CD4-positive, alpha-beta T cell (primary cell): ENCODE data around the gene ADAMTS1. TPM values are rescaled to one million over a fixed set of nuclear protein-coding genes. Genes with fewer than 3 reads are reported as not detected.

Experiments used
- ATAC-seq: fragments of 200-7000 bp; cut with Tn5 transposase; one replicate; pipeline ENCODE4 v1.10.0; 2022; ENCODE audit warnings: mild to moderate bottlenecking; ENCODE audit not compliant: poor library complexity
- CTCF ChIA-PET: fragments of 350-600 bp; sonication (Branson Sonifier 250); formaldehyde crosslinking; loops from one replicate; lab custom pipeline; 2021; ENCODE audit warnings: antibody characterized with exemption, inconsistent platforms; lab: Charles Lee
- POLR2A ChIA-PET: fragments of 350-600 bp; sonication (Branson Sonifier 250); formaldehyde crosslinking; loops from one replicate; lab custom pipeline; 2021; ENCODE audit warnings: antibody characterized with exemption, inconsistent platforms; lab: Charles Lee
- DNase-seq, 14 experiments: peaks; one replicate each; pipeline ENCODE4 v3.0.0-alpha.2; 2013 to 2020; ENCODE audit warnings: mixed read lengths in 2 of 14
- H3K27ac ChIP-seq, 2 donors: one replicate each; pipeline versions ENCODE4 v1.5.1 to v1.7.0; 2013; ENCODE audit warnings: low read length in 2 of 2, low read depth in 1 of 2, mild to moderate bottlenecking in 1 of 2
- H3K27me3 ChIP-seq, 2 experiments: 1 replicate in 1 of 2; 2 replicates in 1 of 2; pipeline versions ENCODE4 v1.6.1 to v1.7.0; 2013; ENCODE audit warnings: low read length in 2 of 2, control low read depth in 1 of 2, mild to moderate bottlenecking in 1 of 2, moderate library complexity in 1 of 2; ENCODE audit not compliant: insufficient read depth in 2 of 2, control insufficient read depth in 1 of 2
- H3K36me3 ChIP-seq: one replicate; pipeline ENCODE4 v1.6.1; 2013; ENCODE audit warnings: low read length, control low read depth; ENCODE audit not compliant: insufficient read depth
- H3K4me1 ChIP-seq: one replicate; pipeline ENCODE4 v1.6.1; 2013; ENCODE audit warnings: low read length, control low read depth; ENCODE audit not compliant: insufficient read depth
- H3K4me3 ChIP-seq: one replicate; pipeline ENCODE4 v1.5.1; 2013; ENCODE audit warnings: mild to moderate bottlenecking, low read length, moderate library complexity
- H3K9me3 ChIP-seq, 2 experiments: 1 replicate in 1 of 2; 2 replicates in 1 of 2; pipeline versions ENCODE4 v1.6.1 to v1.7.0; 2013; ENCODE audit warnings: low read length in 2 of 2, mild to moderate bottlenecking in 2 of 2, control low read depth in 1 of 2, moderate library complexity in 1 of 2; ENCODE audit not compliant: control insufficient read depth in 1 of 2, insufficient read depth in 1 of 2
- H3K27ac Mint-ChIP-seq: one replicate; pipeline ENCODE4 v1.8.0; 2020; ENCODE audit warnings: mixed read lengths
- H3K27me3 Mint-ChIP-seq: one replicate; pipeline ENCODE4 v1.8.0; 2021; ENCODE audit warnings: mixed read lengths
- H3K36me3 Mint-ChIP-seq: one replicate; pipeline ENCODE4 v1.8.0; 2021; ENCODE audit warnings: low read depth, mixed read lengths
- H3K4me1 Mint-ChIP-seq: one replicate; pipeline ENCODE4 v1.8.0; 2021; ENCODE audit warnings: low read depth, mixed read lengths
- H3K4me3 Mint-ChIP-seq: one replicate; pipeline ENCODE4 v1.8.0; 2020; ENCODE audit warnings: mild to moderate bottlenecking, mixed read lengths
- H3K9me3 Mint-ChIP-seq: one replicate; pipeline ENCODE4 v1.8.0; 2020; ENCODE audit warnings: mixed read lengths
- intact Hi-C, 2 experiments: fragments of 100-400 bp; cut with DNase I in 1 of 2; cut with micrococcal nuclease in 1 of 2; formaldehyde crosslinking; loops; one replicate each; pipeline versions ENCODE4 v1.15.1 to v1.9.0; 2023 to 2025; cut with DNase I, micrococcal nuclease
- total RNA-seq, 174 experiments: library from RNA in 2 of 174; stranded (reverse) in 2 of 174; gene quantifications; one replicate each; pipeline ENCODE4 v1.2.3 and lab custom pipeline; 2021 to 2026
- TF ChIP-seq, protein P1 (sequence below): fragments of 200-600 bp; IDR thresholded peaks from one replicate; pipeline ENCODE4 v1.8.0; 2022; ENCODE audit warnings: antibody characterized with exemption, mild to moderate bottlenecking

ADAMTS1 gene
- total RNA-seq, 2 experiments from 2014 or later: 0.08 to 0.25 TPM

DNA sequence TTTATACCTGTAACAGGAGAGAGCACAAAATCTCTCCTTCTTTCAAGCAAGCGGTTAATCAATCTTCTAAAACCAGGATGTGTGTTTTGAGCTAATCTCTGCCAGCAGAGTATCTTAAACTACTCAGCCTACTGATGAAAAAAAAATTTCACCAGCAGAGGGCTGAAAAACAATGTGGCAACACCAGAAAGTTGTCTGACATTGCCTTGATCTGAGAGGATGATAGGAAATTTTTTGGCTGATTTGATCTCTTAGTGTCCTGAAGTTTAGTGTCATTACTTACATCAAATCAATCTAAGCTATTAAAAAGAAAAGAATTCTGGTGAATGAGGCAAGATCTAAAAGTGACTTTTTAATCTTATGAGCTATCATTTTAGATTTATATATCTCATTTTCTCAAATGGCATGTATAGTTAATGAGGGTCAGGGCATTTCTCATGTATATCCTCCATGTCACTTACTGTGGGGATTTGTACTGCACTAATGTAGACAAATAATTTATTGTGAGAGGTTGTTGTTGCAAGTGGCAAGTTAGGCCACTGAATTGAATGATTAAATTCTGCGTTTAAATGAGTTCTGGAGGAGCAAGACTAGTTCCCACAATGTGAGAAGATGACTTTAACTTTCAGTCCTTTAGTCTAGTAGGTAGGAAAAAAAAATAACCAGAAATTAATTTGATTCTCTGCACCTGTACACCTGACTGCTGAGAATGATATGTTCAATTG, 10.9 kb downstream of the ADAMTS1 start:
- Mint-ChIP-seq H3K4me3 (no peak overlapping the region), H3K4me1 (peaks cover 22% of the 10 kb centered on the region), H3K9me3 (no peaks in the 10 kb centered on the region), H3K36me3 (no peaks in the 10 kb centered on the region), H3K27me3 (peaks cover 36% of the 10 kb centered on the region), H3K27ac (no peak overlapping the region)
- Histone ChIP-seq H3K36me3 (no peaks in the 10 kb centered on the region), H3K27me3 (peaks cover 0 to 6% of the 10 kb centered on the region in 2 experiments), H3K27ac (no peak overlapping the region), H3K9me3 (peaks cover 0 to 8% of the 10 kb centered on the region in 2 experiments), H3K4me3 (no peak overlapping the region), H3K4me1 (peaks cover 3% of the 10 kb centered on the region)
- CTCF ChIA-PET: no interaction called here
- TF ChIP-seq, protein P1, sequence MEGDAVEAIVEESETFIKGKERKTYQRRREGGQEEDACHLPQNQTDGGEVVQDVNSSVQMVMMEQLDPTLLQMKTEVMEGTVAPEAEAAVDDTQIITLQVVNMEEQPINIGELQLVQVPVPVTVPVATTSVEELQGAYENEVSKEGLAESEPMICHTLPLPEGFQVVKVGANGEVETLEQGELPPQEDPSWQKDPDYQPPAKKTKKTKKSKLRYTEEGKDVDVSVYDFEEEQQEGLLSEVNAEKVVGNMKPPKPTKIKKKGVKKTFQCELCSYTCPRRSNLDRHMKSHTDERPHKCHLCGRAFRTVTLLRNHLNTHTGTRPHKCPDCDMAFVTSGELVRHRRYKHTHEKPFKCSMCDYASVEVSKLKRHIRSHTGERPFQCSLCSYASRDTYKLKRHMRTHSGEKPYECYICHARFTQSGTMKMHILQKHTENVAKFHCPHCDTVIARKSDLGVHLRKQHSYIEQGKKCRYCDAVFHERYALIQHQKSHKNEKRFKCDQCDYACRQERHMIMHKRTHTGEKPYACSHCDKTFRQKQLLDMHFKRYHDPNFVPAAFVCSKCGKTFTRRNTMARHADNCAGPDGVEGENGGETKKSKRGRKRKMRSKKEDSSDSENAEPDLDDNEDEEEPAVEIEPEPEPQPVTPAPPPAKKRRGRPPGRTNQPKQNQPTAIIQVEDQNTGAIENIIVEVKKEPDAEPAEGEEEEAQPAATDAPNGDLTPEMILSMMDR: no peak
- intact Hi-C loops: no loop called here
- POLR2A ChIA-PET: no interaction called here
- no peak for ATAC-seq
- no peak for DNase-seq

DNA sequence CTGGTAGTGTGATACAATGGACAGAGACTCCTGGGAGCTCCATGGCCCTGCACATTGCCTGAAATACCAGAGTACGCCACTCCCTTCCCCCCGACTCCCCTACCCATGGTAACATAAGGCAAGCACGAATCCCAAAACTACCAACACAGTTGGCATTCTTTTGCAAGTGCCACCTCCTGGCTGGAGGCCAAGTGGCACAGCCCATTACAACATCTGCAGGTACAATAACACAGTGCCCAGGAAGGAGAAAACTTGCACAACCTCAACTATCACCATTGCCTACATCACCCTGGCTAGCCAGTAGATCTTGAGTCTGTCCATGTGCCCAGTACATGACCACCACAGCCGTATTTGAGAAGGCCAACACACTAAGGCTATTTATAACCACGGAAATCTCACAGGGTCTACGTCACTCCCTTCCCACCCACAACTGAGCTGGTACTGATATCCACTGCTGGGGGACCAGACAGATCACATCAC, 11.7 kb downstream of the ADAMTS1 start:
- H3K27me3 ChIP-seq: peaks cover 0 to 6% of the 10 kb centered on the region in 2 experiments
- Mint-ChIP-seq H3K9me3 (no peaks in the 10 kb centered on the region), H3K27ac (no peak overlapping the region), H3K4me1 (peaks cover 22% of the 10 kb centered on the region), H3K36me3 (no peaks in the 10 kb centered on the region), H3K27me3 (peaks cover 28% of the 10 kb centered on the region), H3K4me3 (no peak overlapping the region)
- ChIA-PET POLR2A (no interaction called here), CTCF (no interaction called here)
- no peak overlapping the region for H3K4me3 ChIP-seq
- no peaks in the 10 kb centered on the region for H3K36me3 ChIP-seq
- ATAC-seq: no peak
- intact Hi-C loops: no loop called here
- TF ChIP-seq, protein P1: no peak
- DNase-seq: no peak
- no peak overlapping the region for H3K27ac ChIP-seq
- H3K9me3 ChIP-seq: peaks cover 0 to 8% of the 10 kb centered on the region in 2 experiments
- H3K4me1 ChIP-seq: peaks cover 3% of the 10 kb centered on the region

DNA sequence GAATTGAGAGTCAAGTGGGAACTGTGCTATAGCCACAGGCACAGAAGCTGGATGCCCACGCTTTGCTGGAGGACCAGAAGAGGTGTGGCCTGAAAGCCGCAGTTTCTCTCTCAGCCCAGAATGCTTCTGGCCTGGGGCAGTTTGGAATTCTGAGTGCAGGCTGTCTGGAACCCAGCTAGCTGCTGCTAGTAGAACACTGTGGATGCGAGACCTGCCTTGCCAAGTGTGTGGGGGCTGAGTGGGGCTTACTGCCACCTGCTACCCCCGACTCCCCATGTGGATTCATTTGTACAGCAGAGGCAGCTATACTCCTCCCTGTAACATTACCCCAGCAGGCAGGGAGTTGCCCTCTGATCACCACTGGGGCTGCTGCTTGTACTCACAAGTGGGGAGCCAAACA, 12.2 kb downstream of the ADAMTS1 start:
- peaks cover 22% of the 10 kb centered on the region for H3K4me1 Mint-ChIP-seq
- DNase-seq: no peak
- ChIA-PET CTCF (no interaction called here), POLR2A (no interaction called here)
- no peak overlapping the region for H3K27ac Mint-ChIP-seq
- TF ChIP-seq, protein P1: no peak
- Histone ChIP-seq H3K27me3 (peaks cover 0 to 6% of the 10 kb centered on the region in 2 experiments), H3K36me3 (no peaks in the 10 kb centered on the region), H3K4me1 (peaks cover 3% of the 10 kb centered on the region), H3K4me3 (no peak overlapping the region), H3K9me3 (peaks cover 0 to 8% of the 10 kb centered on the region in 2 experiments), H3K27ac (no peak overlapping the region)
- no peaks in the 10 kb centered on the region for H3K9me3 Mint-ChIP-seq
- no peak overlapping the region for H3K4me3 Mint-ChIP-seq
- no peak for ATAC-seq
- intact Hi-C loops: no loop called here
- peaks cover 23% of the 10 kb centered on the region for H3K27me3 Mint-ChIP-seq
- no peaks in the 10 kb centered on the region for H3K36me3 Mint-ChIP-seq
